Measurements from ENCODE around the gene CASK.

- TF ChIP-seq POLR2A (IDR thresholded peaks at IDR 0.05): no peak
- no peak for TF ChIP-seq CTCF (IDR thresholded peaks at IDR 0.05)
These were observed 374.9 kb downstream of the CASK start for GRCh38 chrX:41548411-41548810.

All from right lobe of liver (tissue), 4 donors.